Stimulated activated memory B cell treated with anti-CD40 and anti-IgM and Interleukin-4, amounts not matched to agents 10 μg/mL and 1 μg/mL and 100 μg/mL, for 72 hours (primary cell): ENCODE measurements around the gene PLA2G15.

Source experiments
- ATAC-seq: fragments of 150-1000 bp; cut with Tn5 transposase; 2 replicates; pipeline ENCODE4 v1.10.0; 2021
- H3K27ac Mint-ChIP-seq: one replicate; pipeline ENCODE4 v1.8.0; 2022; ENCODE audit warnings: mild to moderate bottlenecking, mixed read lengths
- H3K27me3 Mint-ChIP-seq: one replicate; pipeline ENCODE4 v1.8.0; 2022; ENCODE audit warnings: mixed read lengths
- H3K36me3 Mint-ChIP-seq: one replicate; pipeline ENCODE4 v1.8.0; 2022; ENCODE audit warnings: mixed read lengths
- H3K4me1 Mint-ChIP-seq: one replicate; pipeline ENCODE4 v1.8.0; 2022; ENCODE audit warnings: mixed read lengths
- H3K4me3 Mint-ChIP-seq: one replicate; pipeline ENCODE4 v1.8.0; 2022; ENCODE audit warnings: mild to moderate bottlenecking, moderate library complexity, mixed read lengths
- H3K9me3 Mint-ChIP-seq: one replicate; pipeline ENCODE4 v1.8.0; 2022; ENCODE audit warnings: mixed read lengths

PLA2G15 gene

GRCh38 chr16:68228652-68229051 is 16.5 kb upstream of the PLA2G15 start:
- Mint-ChIP-seq H3K36me3 (no peaks in the 10 kb centered on the region), H3K4me1 (peaks cover 31% of the 10 kb centered on the region), H3K27ac (peak overlapping the region; percentile 83), H3K9me3 (no peaks in the 10 kb centered on the region), H3K27me3 (no peaks in the 10 kb centered on the region), H3K4me3 (no peak overlapping the region)
- no peak for ATAC-seq

GRCh38 chr16:68229431-68230175 is 15.6 kb upstream of the PLA2G15 start:
- H3K4me1 Mint-ChIP-seq: peaks cover 38% of the 10 kb centered on the region
- H3K4me3 Mint-ChIP-seq: no peak overlapping the region
- H3K36me3 Mint-ChIP-seq: no peaks in the 10 kb centered on the region
- H3K27me3 Mint-ChIP-seq: no peaks in the 10 kb centered on the region
- no peaks in the 10 kb centered on the region for H3K9me3 Mint-ChIP-seq
- no peak for ATAC-seq
- peak overlapping the region; percentile 83 for H3K27ac Mint-ChIP-seq

GRCh38 chr16:68230176-68230571 is 15.0 kb upstream of the PLA2G15 start:
- ATAC-seq: no peak
- Mint-ChIP-seq H3K36me3 (no peaks in the 10 kb centered on the region), H3K4me1 (peaks cover 41% of the 10 kb centered on the region), H3K9me3 (no peaks in the 10 kb centered on the region), H3K4me3 (no peak overlapping the region), H3K27me3 (no peaks in the 10 kb centered on the region), H3K27ac (no peak overlapping the region)

- Mint-ChIP-seq H3K4me3 (no peak overlapping the region), H3K9me3 (no peaks in the 10 kb centered on the region), H3K27me3 (no peaks in the 10 kb centered on the region), H3K4me1 (peaks cover 41% of the 10 kb centered on the region), H3K36me3 (no peaks in the 10 kb centered on the region), H3K27ac (no peak overlapping the region)
- no peak for ATAC-seq
Observed at GRCh38 chr16:68230956-68231355, 14.2 kb upstream of the PLA2G15 start.

- Mint-ChIP-seq H3K4me3 (no peak overlapping the region), H3K9me3 (no peaks in the 10 kb centered on the region), H3K4me1 (peaks cover 47% of the 10 kb centered on the region), H3K27ac (no peak overlapping the region), H3K36me3 (no peaks in the 10 kb centered on the region), H3K27me3 (no peaks in the 10 kb centered on the region)
- no peak for ATAC-seq
Observed at GRCh38 chr16:68231384-68232136, 13.6 kb upstream of the PLA2G15 start.

- Mint-ChIP-seq H3K4me1 (peaks cover 48% of the 10 kb centered on the region), H3K27ac (no peak overlapping the region)
Observed at GRCh38 chr16:68232335-68232734, 12.8 kb upstream of the PLA2G15 start.

GRCh38 chr16:68233085-68233834 is 11.9 kb upstream of the PLA2G15 start:
- ATAC-seq: no peak
- no peaks in the 10 kb centered on the region for H3K9me3 Mint-ChIP-seq
- no peak overlapping the region for H3K4me3 Mint-ChIP-seq
- H3K4me1 Mint-ChIP-seq: peaks cover 45% of the 10 kb centered on the region
- H3K27me3 Mint-ChIP-seq: no peaks in the 10 kb centered on the region
- peak overlapping the region; percentile 13 for H3K27ac Mint-ChIP-seq
- no peaks in the 10 kb centered on the region for H3K36me3 Mint-ChIP-seq

More at GRCh38 chr16:68232335-68232734, 12.8 kb upstream of the PLA2G15 start:
- no peaks in the 10 kb centered on the region for H3K9me3 Mint-ChIP-seq
- H3K4me3 Mint-ChIP-seq: no peak overlapping the region
- ATAC-seq: no peak
- H3K27me3 Mint-ChIP-seq: no peaks in the 10 kb centered on the region
- no peaks in the 10 kb centered on the region for H3K36me3 Mint-ChIP-seq

- ATAC-seq: no peak
- Mint-ChIP-seq H3K27me3 (no peaks in the 10 kb centered on the region), H3K4me3 (no peak overlapping the region), H3K9me3 (no peaks in the 10 kb centered on the region), H3K4me1 (peaks cover 47% of the 10 kb centered on the region), H3K27ac (peak overlapping the region; percentile 13), H3K36me3 (no peaks in the 10 kb centered on the region)
Observed at GRCh38 chr16:68233835-68234187, 11.4 kb upstream of the PLA2G15 start.

- Mint-ChIP-seq H3K27ac (no peak overlapping the region), H3K27me3 (no peaks in the 10 kb centered on the region), H3K36me3 (no peaks in the 10 kb centered on the region), H3K4me3 (peak overlapping the region; percentile 40), H3K9me3 (no peaks in the 10 kb centered on the region), H3K4me1 (peaks cover 50% of the 10 kb centered on the region)
- ATAC-seq: no peak
Observed at GRCh38 chr16:68234188-68235107, 10.7 kb upstream of the PLA2G15 start.

- no peaks in the 10 kb centered on the region for H3K27me3 Mint-ChIP-seq
- no peak overlapping the region for H3K27ac Mint-ChIP-seq
- H3K4me3 Mint-ChIP-seq: peak overlapping the region; percentile 53
- no peaks in the 10 kb centered on the region for H3K9me3 Mint-ChIP-seq
- ATAC-seq: no peak
- H3K36me3 Mint-ChIP-seq: no peaks in the 10 kb centered on the region
- peaks cover 50% of the 10 kb centered on the region for H3K4me1 Mint-ChIP-seq
Observed at GRCh38 chr16:68235108-68235886, 9.9 kb upstream of the PLA2G15 start.

GRCh38 chr16:68235887-68236136 is 9.4 kb upstream of the PLA2G15 start, which contains the start of gene ESRP2:
Gene ESRP2, minus strand, starts transcription at chr16:68236127. Its CDS starts 82 bp downstream, at chr16:68236045.
- Mint-ChIP-seq H3K9me3 (no peaks in the 10 kb centered on the region), H3K4me1 (peaks cover 50% of the 10 kb centered on the region)

GRCh38 chr16:68236137-68236825 is 8.9 kb upstream of the PLA2G15 start:
- no peaks in the 10 kb centered on the region for H3K27me3 Mint-ChIP-seq
- H3K9me3 Mint-ChIP-seq: no peaks in the 10 kb centered on the region
- H3K4me1 Mint-ChIP-seq: peaks cover 50% of the 10 kb centered on the region
- ATAC-seq: peak; percentile 38
- peak overlapping the region; percentile 59 for H3K27ac Mint-ChIP-seq
- peak overlapping the region; percentile 89 for H3K4me3 Mint-ChIP-seq
- no peaks in the 10 kb centered on the region for H3K36me3 Mint-ChIP-seq

More at GRCh38 chr16:68235887-68236136, 9.4 kb upstream of the PLA2G15 start, which contains the start of gene ESRP2:
- H3K27ac Mint-ChIP-seq: peak within 1 kb of the TSS; percentile 59
- H3K36me3 Mint-ChIP-seq: no peaks in the 10 kb centered on the region
- H3K27me3 Mint-ChIP-seq: no peaks in the 10 kb centered on the region
- no peak for ATAC-seq
- H3K4me3 Mint-ChIP-seq: peak within 1 kb of the TSS; percentile 89

- Mint-ChIP-seq H3K4me1 (peaks cover 50% of the 10 kb centered on the region), H3K36me3 (no peaks in the 10 kb centered on the region), H3K9me3 (no peaks in the 10 kb centered on the region), H3K4me3 (peak overlapping the region; percentile 89), H3K27me3 (no peaks in the 10 kb centered on the region), H3K27ac (peak overlapping the region; percentile 59)
- peak; percentile 10 for ATAC-seq
Observed at GRCh38 chr16:68236826-68237242, 8.3 kb upstream of the PLA2G15 start.
